Upper lobe of right lung (tissue), 1 donor: Measurements from ENCODE around the gene RNF167. TPM values are rescaled to one million over a fixed set of nuclear protein-coding genes. Genes with fewer than 3 reads are reported as not detected.
"Not testable (repeated sequence)": the region's sequence is repeated elsewhere in the genome, so short reads cannot be mapped to it uniquely, and the experiment has no call there.

Source experiments
- ATAC-seq: fragments of 200-7000 bp; cut with Tn5 transposase; one replicate; pipeline ENCODE4 v1.9.1; 2020; ENCODE audit warnings: mild to moderate bottlenecking, moderate library complexity
- DNase-seq: peaks from one replicate; pipeline ENCODE4 v3.0.0-alpha.2; 2020
- H3K27ac ChIP-seq: fragments of 200-600 bp; one replicate; pipeline ENCODE4 v1.8.0; 2022
- H3K27me3 ChIP-seq: fragments of 200-600 bp; one replicate; pipeline ENCODE4 v1.8.0; 2022; ENCODE audit warnings: mild to moderate bottlenecking
- H3K36me3 ChIP-seq: fragments of 200-600 bp; one replicate; pipeline ENCODE4 v1.8.0; 2022
- H3K4me1 ChIP-seq: fragments of 200-600 bp; one replicate; pipeline ENCODE4 v1.8.0; 2022
- H3K4me3 ChIP-seq: fragments of 200-600 bp; one replicate; pipeline ENCODE4 v1.8.0; 2022; ENCODE audit warnings: mild to moderate bottlenecking
- H3K9me3 ChIP-seq: fragments of 200-600 bp; one replicate; pipeline ENCODE4 v1.8.0; 2022
- CTCF ChIP-seq: fragments of 200-600 bp; IDR thresholded peaks from one replicate; pipeline ENCODE4 v1.8.0; 2022; ENCODE audit warnings: antibody characterized with exemption
- intact Hi-C: fragments of 100-400 bp; cut with DNase I; formaldehyde crosslinking; loops from one replicate; pipeline ENCODE4 v1.11.0; 2022
- total RNA-seq: library from RNA; stranded (reverse); fragmentation: NEBNext Ultra II Directional; extraction: Animal tissue kit (Norgen Biotek cat#: 25700); gene quantifications from one replicate; pipeline ENCODE4 v1.2.1, GENCODE V29; 2021
- donor health status: DM: no; HTN: yes; CAD: no; lungs with severe emphysema.

Gene RNF167
- total RNA-seq, 1 donor from 2014 or later: 92.9 TPM

DNA sequence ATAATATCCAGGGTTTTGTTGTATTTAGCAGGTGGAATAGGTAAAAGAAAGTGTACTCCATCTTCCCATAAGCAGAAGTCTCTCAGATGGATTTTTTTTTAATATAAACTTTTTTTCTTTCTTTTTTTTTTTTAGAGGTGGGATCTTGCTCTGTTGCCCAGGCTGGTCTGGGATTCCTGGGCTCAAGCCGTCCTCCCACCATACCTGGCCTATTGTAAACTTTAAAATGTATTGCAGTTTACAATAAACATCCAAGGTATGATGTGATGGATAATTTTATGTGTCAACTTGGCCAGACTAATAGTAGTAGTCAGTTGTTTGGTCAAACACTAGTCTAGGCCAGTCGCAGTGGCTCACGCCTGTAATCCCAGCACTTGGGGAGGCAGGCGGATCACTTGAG lies 18.7 kb upstream of the RNF167 start:
- no peak for DNase-seq
- no peak for TF ChIP-seq CTCF

GRCh38 chr17:4926577-4927335 lies 13.3 kb upstream of the RNF167 start:
- H3K4me1 ChIP-seq, intact Hi-C loops, DNase-seq, H3K4me3 ChIP-seq, H3K36me3 ChIP-seq, H3K27me3 ChIP-seq, H3K9me3 ChIP-seq, ATAC-seq, H3K27ac ChIP-seq: not testable (repeated sequence)

More for the DNA sequence above, 18.7 kb upstream of the RNF167 start:
- H3K36me3 ChIP-seq: no peaks in the 10 kb centered on the region
- intact Hi-C loops: no loop called here
- no peaks in the 10 kb centered on the region for H3K27me3 ChIP-seq
- H3K9me3 ChIP-seq: no peaks in the 10 kb centered on the region
- H3K4me1 ChIP-seq: no peaks in the 10 kb centered on the region
- H3K4me3 ChIP-seq: no peak overlapping the region
- ATAC-seq: no peak
- H3K27ac ChIP-seq: no peak overlapping the region

GRCh38 chr17:4928881-4929280 lies 11.2 kb upstream of the RNF167 start:
- no peak for TF ChIP-seq CTCF
- peaks cover under 1% of the 10 kb centered on the region for H3K4me1 ChIP-seq
- ATAC-seq (no peak), DNase-seq (no peak)
- H3K4me3 ChIP-seq: no peak overlapping the region
- no peaks in the 10 kb centered on the region for H3K27me3 ChIP-seq
- H3K36me3 ChIP-seq: no peaks in the 10 kb centered on the region
- no peaks in the 10 kb centered on the region for H3K9me3 ChIP-seq
- intact Hi-C loops: no loop called here
- no peak overlapping the region for H3K27ac ChIP-seq

- ATAC-seq: no peak
- Histone ChIP-seq H3K27ac (no peak within 1 kb of the TSS), H3K9me3 (no peaks in the 10 kb centered on the region), H3K36me3 (no peaks in the 10 kb centered on the region), H3K27me3 (no peaks in the 10 kb centered on the region), H3K4me1 (peaks cover 6% of the 10 kb centered on the region), H3K4me3 (no peak within 1 kb of the TSS)
- no peak for TF ChIP-seq CTCF
- no peak for DNase-seq
- intact Hi-C loops: no loop called here
Measured at GRCh38 chr17:4931963-4932362, 8.1 kb upstream of the RNF167 start, which contains the start of gene GP1BA. Gene GP1BA (plus strand): TSS chr17:4932277. CDS start chr17:4932605, 328 bp downstream.

DNA sequence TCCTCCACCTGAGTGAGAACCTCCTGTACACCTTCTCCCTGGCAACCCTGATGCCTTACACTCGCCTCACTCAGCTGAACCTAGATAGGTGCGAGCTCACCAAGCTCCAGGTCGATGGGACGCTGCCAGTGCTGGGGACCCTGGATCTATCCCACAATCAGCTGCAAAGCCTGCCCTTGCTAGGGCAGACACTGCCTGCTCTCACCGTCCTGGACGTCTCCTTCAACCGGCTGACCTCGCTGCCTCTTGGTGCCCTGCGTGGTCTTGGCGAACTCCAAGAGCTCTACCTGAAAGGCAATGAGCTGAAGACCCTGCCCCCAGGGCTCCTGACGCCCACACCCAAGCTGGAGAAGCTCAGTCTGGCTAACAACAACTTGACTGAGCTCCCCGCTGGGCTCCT lies 7.3 kb upstream of the RNF167 start:
- intact Hi-C loops: no loop called here

More for the DNA sequence above, 7.3 kb upstream of the RNF167 start:
- TF ChIP-seq CTCF: no peak
- Histone ChIP-seq H3K9me3 (no peaks in the 10 kb centered on the region), H3K27me3 (no peaks in the 10 kb centered on the region), H3K27ac (no peak overlapping the region), H3K4me1 (peaks cover 6% of the 10 kb centered on the region), H3K4me3 (no peak overlapping the region), H3K36me3 (peaks cover 7% of the 10 kb centered on the region)
- no peak for ATAC-seq
- no peak for DNase-seq
